Mesothelial cell of epicardium (in vitro differentiated cells): ENCODE measurements around the gene FNDC3B. TPM values are rescaled to one million over a fixed set of nuclear protein-coding genes. Genes with fewer than 3 reads are reported as not detected.

Experiments
- DNase-seq, 2 experiments: peaks; one replicate each; pipeline ENCODE4 v3.0.0; 2021; ENCODE audit warnings: low spot score in 2 of 2; ENCODE audit not compliant: unreplicated experiment in 2 of 2
- H3K27ac Mint-ChIP-seq: 2 replicates; pipeline ENCODE4 v1.8.0; 2021; ENCODE audit warnings: mixed read lengths
- H3K27me3 Mint-ChIP-seq: 2 replicates; pipeline ENCODE4 v1.8.0; 2021; ENCODE audit warnings: low read depth, mixed read lengths
- H3K36me3 Mint-ChIP-seq: 2 replicates; pipeline ENCODE4 v1.8.0; 2021; ENCODE audit warnings: mixed read lengths
- H3K4me1 Mint-ChIP-seq: 2 replicates; pipeline ENCODE4 v1.8.0; 2021; ENCODE audit warnings: mixed read lengths
- H3K4me3 Mint-ChIP-seq: 2 replicates; pipeline ENCODE4 v1.8.0; 2021; ENCODE audit warnings: mild to moderate bottlenecking, moderate library complexity, mixed read lengths
- H3K9me3 Mint-ChIP-seq: 2 replicates; pipeline ENCODE4 v1.8.0; 2021; ENCODE audit warnings: mixed read lengths
- total RNA-seq: library from RNA; stranded (reverse); gene quantifications from 3 replicates; pipeline ENCODE4 v1.2.1, GENCODE V29; 2021
- TF ChIP-seq, protein P1 (sequence below): fragments of 200-600 bp; sonication (generic); IDR thresholded peaks from one replicate; pipeline ENCODE4 v1.5.0; 2021; ENCODE audit warnings: antibody characterized with exemption; ENCODE audit not compliant: unreplicated experiment

FNDC3B gene
- total RNA-seq, 1 donor from 2014 or later = 131 TPM

DNA sequence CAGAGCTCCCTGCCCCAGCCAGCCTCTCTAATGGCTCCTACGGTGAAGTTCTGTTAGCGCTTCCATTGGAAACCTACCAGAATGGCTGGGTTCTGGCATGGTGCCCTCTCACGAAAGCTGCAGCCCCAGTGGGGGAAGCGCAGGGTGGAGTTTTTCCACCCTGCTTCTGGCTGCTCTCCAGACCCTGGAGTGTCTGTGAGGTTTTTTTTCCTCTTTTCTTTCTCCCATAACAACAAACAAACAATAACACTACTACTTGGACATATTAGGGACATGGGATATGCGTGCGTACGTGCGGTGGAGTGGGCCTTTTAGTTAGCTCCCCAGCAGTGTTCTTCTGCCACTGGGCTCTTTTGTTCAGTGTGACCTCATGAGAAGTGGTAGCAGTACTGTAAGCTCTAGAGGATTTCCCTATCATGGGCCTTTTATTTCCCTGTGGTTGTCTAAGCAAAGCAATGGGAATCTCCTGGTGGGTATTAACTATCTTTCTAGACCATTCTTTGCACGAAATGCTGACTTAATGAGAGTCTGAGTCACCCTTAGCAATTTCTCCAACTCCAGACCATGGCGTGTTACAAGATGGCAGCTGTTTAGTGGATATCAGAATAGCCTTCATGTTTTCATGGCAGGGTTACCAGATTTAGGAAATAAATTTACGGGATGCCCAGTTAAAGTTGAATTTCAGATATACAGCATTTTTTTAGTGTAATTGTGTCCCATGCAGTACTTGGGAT, 161.9 kb downstream of the FNDC3B start:
- H3K4me3 Mint-ChIP-seq = no peak overlapping the region
- TF ChIP-seq, protein P1, sequence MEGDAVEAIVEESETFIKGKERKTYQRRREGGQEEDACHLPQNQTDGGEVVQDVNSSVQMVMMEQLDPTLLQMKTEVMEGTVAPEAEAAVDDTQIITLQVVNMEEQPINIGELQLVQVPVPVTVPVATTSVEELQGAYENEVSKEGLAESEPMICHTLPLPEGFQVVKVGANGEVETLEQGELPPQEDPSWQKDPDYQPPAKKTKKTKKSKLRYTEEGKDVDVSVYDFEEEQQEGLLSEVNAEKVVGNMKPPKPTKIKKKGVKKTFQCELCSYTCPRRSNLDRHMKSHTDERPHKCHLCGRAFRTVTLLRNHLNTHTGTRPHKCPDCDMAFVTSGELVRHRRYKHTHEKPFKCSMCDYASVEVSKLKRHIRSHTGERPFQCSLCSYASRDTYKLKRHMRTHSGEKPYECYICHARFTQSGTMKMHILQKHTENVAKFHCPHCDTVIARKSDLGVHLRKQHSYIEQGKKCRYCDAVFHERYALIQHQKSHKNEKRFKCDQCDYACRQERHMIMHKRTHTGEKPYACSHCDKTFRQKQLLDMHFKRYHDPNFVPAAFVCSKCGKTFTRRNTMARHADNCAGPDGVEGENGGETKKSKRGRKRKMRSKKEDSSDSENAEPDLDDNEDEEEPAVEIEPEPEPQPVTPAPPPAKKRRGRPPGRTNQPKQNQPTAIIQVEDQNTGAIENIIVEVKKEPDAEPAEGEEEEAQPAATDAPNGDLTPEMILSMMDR = no peak
- H3K27me3 Mint-ChIP-seq = no peaks in the 10 kb centered on the region
- peaks cover 9% of the 10 kb centered on the region for H3K36me3 Mint-ChIP-seq
- H3K27ac Mint-ChIP-seq = peak overlapping the region; percentile 94
- H3K4me1 Mint-ChIP-seq = peaks cover 32% of the 10 kb centered on the region
- no peak for DNase-seq
- H3K9me3 Mint-ChIP-seq = no peaks in the 10 kb centered on the region

DNA sequence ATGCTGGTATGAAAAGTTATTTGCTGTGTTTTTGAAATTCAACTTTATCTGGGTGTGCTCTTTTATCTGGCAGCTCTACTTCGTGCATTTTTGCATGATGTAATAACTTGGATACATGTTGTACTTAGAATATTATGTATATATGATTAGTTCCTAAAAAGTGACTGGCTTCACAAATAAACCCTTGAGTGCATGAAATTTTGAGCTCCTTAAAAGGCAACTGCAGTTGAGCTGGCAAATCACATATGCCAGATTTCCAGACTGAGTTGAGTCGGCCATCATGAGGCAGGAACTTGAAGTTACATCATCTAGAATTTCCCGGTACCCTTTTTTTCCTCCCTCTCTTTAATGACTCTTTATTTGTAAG, 162.5 kb downstream of the FNDC3B start:
- peaks cover 32% of the 10 kb centered on the region for H3K4me1 Mint-ChIP-seq
- H3K9me3 Mint-ChIP-seq = no peaks in the 10 kb centered on the region
- TF ChIP-seq, protein P1 = no peak
- H3K27ac Mint-ChIP-seq = peak overlapping the region; percentile 94
- peaks cover 11% of the 10 kb centered on the region for H3K36me3 Mint-ChIP-seq
- H3K27me3 Mint-ChIP-seq = no peaks in the 10 kb centered on the region
- DNase-seq = no peak
- H3K4me3 Mint-ChIP-seq = no peak overlapping the region

DNA sequence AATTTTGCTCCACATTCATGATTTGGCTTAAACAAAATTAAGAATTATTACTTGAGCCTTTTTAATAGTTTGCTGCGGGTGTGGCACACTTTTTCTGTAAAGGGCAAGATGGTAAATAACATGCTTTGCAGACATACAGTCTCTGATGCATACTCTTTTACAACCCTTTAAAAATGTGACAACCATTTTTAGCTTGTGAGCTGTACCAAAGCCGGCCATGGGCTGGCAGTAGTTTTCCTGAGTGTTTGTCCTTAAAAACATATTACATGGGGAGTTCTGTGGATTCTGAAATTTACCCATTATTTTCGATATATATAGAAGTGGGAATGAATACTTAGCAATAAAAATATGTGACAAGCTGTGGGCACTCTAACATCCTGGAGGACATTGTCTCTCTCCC, 163.4 kb downstream of the FNDC3B start:
- Mint-ChIP-seq H3K27ac (peak overlapping the region; percentile 94), H3K4me3 (no peak overlapping the region), H3K4me1 (peaks cover 32% of the 10 kb centered on the region), H3K27me3 (no peaks in the 10 kb centered on the region), H3K9me3 (no peaks in the 10 kb centered on the region), H3K36me3 (peaks cover 12% of the 10 kb centered on the region)
- no peak for DNase-seq
- TF ChIP-seq, protein P1 = no peak

DNA sequence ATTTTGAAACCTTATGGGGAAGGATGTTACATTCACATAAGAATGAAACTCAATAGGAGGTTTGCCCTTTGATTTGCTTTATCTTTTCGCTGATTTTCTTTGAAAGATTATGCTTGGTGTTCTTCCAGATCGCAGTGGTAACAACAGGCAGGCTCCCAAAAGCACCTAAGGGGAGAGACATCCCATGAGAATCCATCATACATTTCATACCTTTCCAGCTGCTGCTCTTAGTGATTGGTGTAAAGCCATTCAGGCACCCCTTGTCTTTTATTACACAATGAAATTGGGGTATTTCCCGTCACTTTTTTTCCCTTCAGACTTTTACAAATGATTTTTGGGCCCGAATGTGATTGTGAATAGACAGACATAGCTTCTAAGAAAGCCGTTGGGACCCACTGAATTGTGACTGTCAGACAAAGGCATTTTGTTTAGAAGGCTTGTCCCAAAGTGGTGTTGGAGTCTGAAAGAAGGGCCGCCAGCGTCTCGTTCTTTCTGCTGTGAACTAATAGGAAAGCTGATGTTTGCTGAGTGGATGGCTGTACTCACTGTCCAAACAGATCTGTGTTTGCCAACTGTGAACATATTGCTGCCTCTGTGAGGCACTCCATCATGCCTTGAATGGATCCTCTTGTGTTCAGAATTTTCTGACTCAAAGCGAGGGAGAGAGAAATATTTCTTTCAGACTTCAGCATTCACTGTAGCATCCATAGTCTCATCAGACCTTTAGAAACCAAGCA, 164.3 kb downstream of the FNDC3B start:
- Mint-ChIP-seq H3K36me3 (peaks cover 8% of the 10 kb centered on the region), H3K4me1 (peaks cover 32% of the 10 kb centered on the region), H3K4me3 (no peak overlapping the region), H3K9me3 (no peaks in the 10 kb centered on the region), H3K27me3 (no peaks in the 10 kb centered on the region), H3K27ac (peak overlapping the region; percentile 28)
- DNase-seq = no peak
- TF ChIP-seq, protein P1 = no peak

DNA sequence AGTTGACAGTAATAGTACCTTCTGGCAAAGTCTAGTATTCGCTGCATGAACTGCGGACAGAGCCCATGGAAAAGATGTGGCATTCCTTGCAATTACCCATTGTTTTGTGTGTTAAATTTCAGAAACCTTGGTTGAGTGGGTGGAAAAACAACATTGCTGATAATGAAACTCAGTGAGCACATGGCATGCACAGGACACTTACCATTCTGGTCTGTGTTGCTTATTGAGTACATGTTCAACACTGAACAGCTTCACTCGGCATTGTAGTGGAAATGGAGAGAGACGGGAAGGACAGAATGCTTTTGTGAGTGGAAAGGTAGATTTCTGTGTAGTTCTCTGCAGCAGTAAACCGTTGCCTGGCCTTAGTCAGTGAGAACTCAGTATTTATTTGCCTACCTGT, 165.3 kb downstream of the FNDC3B start:
- Mint-ChIP-seq H3K4me1 (peaks cover 32% of the 10 kb centered on the region), H3K4me3 (no peak overlapping the region), H3K9me3 (no peaks in the 10 kb centered on the region), H3K27ac (no peak overlapping the region), H3K36me3 (peaks cover 7% of the 10 kb centered on the region), H3K27me3 (no peaks in the 10 kb centered on the region)
- DNase-seq = no peak
- TF ChIP-seq, protein P1 = no peak
